A549 (cell line): ENCODE data around the gene RAP1GDS1.

ENCODE experiments used
- CTCF ChIP-seq: fragments of >200 bp; sonication (Bioruptor Twin); formaldehyde crosslinking; IDR thresholded peaks from 3 replicates; pipeline ENCODE4 v1.5.1; 2016
- SMC3 ChIP-seq: fragments of >200 bp; sonication (Bioruptor Twin); formaldehyde crosslinking; IDR thresholded peaks from 3 replicates; pipeline ENCODE4 v1.6.1; 2018; ENCODE audit warnings: inconsistent platforms

GRCh38 chr4:98374643-98375042, 113.5 kb downstream of the RAP1GDS1 start:
- TF ChIP-seq CTCF (no peak), SMC3 (no peak)
